HepG2 (cell line): ENCODE measurements around the gene AFF2. TPM values are rescaled to one million over a fixed set of nuclear protein-coding genes. Genes with fewer than 3 reads are reported as not detected.

Experiments
- ATAC-seq: fragments of 200-7000 bp; cut with Tn5 transposase; 3 replicates; pipeline ENCODE4 v1.9.1; 2020; ENCODE audit warnings: mild to moderate bottlenecking, moderate library complexity
- BruUV-seq: library from RNA; stranded (reverse); fragments of 400-500 nt; replicated peaks from 2 replicates; lab custom pipeline; 2021; lab: Mats Ljungman, UMichigan
- CTCF ChIA-PET: fragments of 300-600 bp; formaldehyde crosslinking; extraction: SDS; loops from one replicate; lab custom pipeline; 2021; ENCODE audit warnings: low total read pairs, inconsistent platforms, low intra/inter-chr PET ratio; lab: Yijun Ruan, JAX
- POLR2A ChIA-PET: fragments of 350-600 bp; sonication (Branson Sonifier 250); formaldehyde crosslinking; loops from one replicate; lab custom pipeline; 2020; ENCODE audit warnings: antibody characterized with exemption, inconsistent platforms; lab: Yijun Ruan, JAX
- DNase-seq: peaks from one replicate; pipeline ENCODE4 v3.0.0-alpha.2; 2015; ENCODE audit warnings: low spot score
- FAIRE-seq: peaks from 3 replicates; lab custom pipeline; 2011; peaks lifted over from hg19 to GRCh38; lab: Jason Lieb, UNC
- H2AFZ ChIP-seq: one replicate; pipeline ENCODE4 v1.6.1; 2011; ENCODE audit warnings: low read length, inconsistent platforms
- H3K27ac ChIP-seq: fragments of 300-600 bp; 3 replicates; pipeline ENCODE4 v1.8.0; 2011; ENCODE audit warnings: mixed run types, mild to moderate bottlenecking, mixed read lengths, low read length, inconsistent platforms; ENCODE audit not compliant: insufficient read depth; ENCODE audit errors: extremely low read length
- H3K27me3 ChIP-seq, 2 experiments: fragments of 200-600 bp in 1 of 2; 2 replicates in 1 of 2; 3 replicates in 1 of 2; pipeline versions ENCODE4 v1.6.0 to v1.8.0; 2011; ENCODE audit warnings: low read length in 2 of 2, mild to moderate bottlenecking in 2 of 2, moderate library complexity in 2 of 2, inconsistent platforms in 1 of 2; ENCODE audit not compliant: insufficient read depth in 2 of 2, control insufficient read depth in 1 of 2
- H3K36me3 ChIP-seq, 2 experiments: fragments of 200-600 bp in 1 of 2; replicated peaks in 1 of 2; 2 replicates in 1 of 2; 3 replicates in 1 of 2; pipeline versions ENCODE4 v1.5.1 to v1.8.0; 2011; ENCODE audit warnings: low read length in 2 of 2, inconsistent platforms in 1 of 2; ENCODE audit not compliant: insufficient read depth in 2 of 2, control insufficient read depth in 1 of 2
- H3K4me1 ChIP-seq: 2 replicates; pipeline ENCODE4 v1.5.1; 2012; ENCODE audit warnings: low read length, inconsistent platforms; ENCODE audit not compliant: insufficient read depth
- H3K4me2 ChIP-seq: 2 replicates; pipeline ENCODE4 v1.6.0; 2011; ENCODE audit warnings: low read depth, low read length, inconsistent platforms
- H3K4me3 ChIP-seq, 3 experiments: fragments of 200-600 bp in 1 of 3; sonication (generic), shearing (Covaris generic) in 1 of 3; replicated peaks in 1 of 3; 2 replicates each; pipeline ENCODE4 v1.5.1; 2011 to 2016; ENCODE audit warnings: low read length in 3 of 3, inconsistent platforms in 2 of 3, low read depth in 2 of 3, mild to moderate bottlenecking in 2 of 3, control low read depth in 1 of 3, mixed read lengths in 1 of 3; ENCODE audit not compliant: insufficient read depth in 1 of 3
- H3K79me2 ChIP-seq: one replicate; pipeline ENCODE4 v1.6.1; 2011; ENCODE audit warnings: low read length, inconsistent platforms; ENCODE audit not compliant: insufficient read depth
- H3K9ac ChIP-seq: 2 replicates; pipeline ENCODE4 v1.6.0; 2011; ENCODE audit warnings: mild to moderate bottlenecking, low read depth, low read length, inconsistent platforms; ENCODE audit not compliant: insufficient read depth
- H3K9me3 ChIP-seq: 2 replicates; pipeline ENCODE4 v1.5.1; 2012; ENCODE audit warnings: mild to moderate bottlenecking, low read length
- H4K20me1 ChIP-seq: 2 replicates; pipeline ENCODE4 v1.6.0; 2011; ENCODE audit warnings: inconsistent platforms, mild to moderate bottlenecking, low read length, moderate library complexity; ENCODE audit not compliant: insufficient read depth
- EP300 ChIP-seq, 3 experiments: sonication (generic) in 1 of 3; formaldehyde crosslinking in 1 of 3; IDR thresholded peaks; 2 replicates each; pipeline versions ENCODE4 v1.5.1 to v1.6.1; 2011 to 2020; ENCODE audit warnings: low read depth in 2 of 3, low read length in 2 of 3, borderline replicate concordance in 1 of 3, improper control_type of control experiment in 1 of 3, mild to moderate bottlenecking in 1 of 3, missing genetic modification reagents in 1 of 3, moderate library complexity in 1 of 3
- MAFG ChIP-seq: sonication (generic); formaldehyde crosslinking; IDR thresholded peaks from 2 replicates; pipeline ENCODE4 v1.5.1; 2020; ENCODE audit warnings: mild to moderate bottlenecking, missing genetic modification reagents
- MED13 ChIP-seq: sonication (generic); formaldehyde crosslinking; IDR thresholded peaks from 2 replicates; pipeline ENCODE4 v1.5.0; 2020; ENCODE audit warnings: missing genetic modification reagents
- STAG1 ChIP-seq: sonication (generic); formaldehyde crosslinking; IDR thresholded peaks from 2 replicates; pipeline ENCODE4 v1.4.0; 2020; ENCODE audit warnings: missing genetic modification reagents
- ZKSCAN8 ChIP-seq: IDR thresholded peaks from 2 replicates; pipeline ENCODE4 v1.6.1; 2016; ENCODE audit warnings: borderline replicate concordance, missing genetic modification reagents, missing compliant biosample characterization
- ZNF121 ChIP-seq: sonication (generic); formaldehyde crosslinking; IDR thresholded peaks from 2 replicates; pipeline ENCODE4 v1.5.0; 2020; ENCODE audit warnings: mild to moderate bottlenecking, missing genetic modification reagents
- ZNF136 ChIP-seq: sonication (generic); formaldehyde crosslinking; IDR thresholded peaks from 2 replicates; pipeline ENCODE4 v1.8.1; 2022; ENCODE audit warnings: low read depth, mild to moderate bottlenecking, moderate library complexity, missing genetic modification reagents
- ZNF546 ChIP-seq: sonication (generic); formaldehyde crosslinking; conservative IDR thresholded peaks from 2 replicates; pipeline ENCODE4 v1.8.1; 2023; ENCODE audit warnings: mild to moderate bottlenecking, missing genetic modification reagents
- ZNF547 ChIP-seq: sonication (generic); formaldehyde crosslinking; IDR thresholded peaks from 2 replicates; pipeline ENCODE4 v1.5.1; 2020; ENCODE audit warnings: mild to moderate bottlenecking, missing genetic modification reagents
- ZNF569 ChIP-seq: sonication (generic); formaldehyde crosslinking; IDR thresholded peaks from 2 replicates; pipeline ENCODE4 v1.5.0; 2020; ENCODE audit warnings: mild to moderate bottlenecking, missing genetic modification reagents, moderate library complexity, borderline replicate concordance
- WGBS: methylation state at CpG from one replicate; pipeline ENCODE4 v1.1.6; 2017; ENCODE audit warnings: low lambda C conversion rate; 5-methylcytosine and 5-hydroxymethylcytosine counted together
- in situ Hi-C: cut with HindIII; loops from 2 replicates; pipeline ENCODE4 v1.10.0; 2017; ENCODE audit warnings: low pct_unique_long_range_greater_than_20kb; ENCODE audit not compliant: extremely low pct_ligation_motif_present
- intact Hi-C: fragments of 100-400 bp; cut with micrococcal nuclease; formaldehyde crosslinking; loops from one replicate; pipeline ENCODE4 v1.10.0; 2022; ENCODE audit not compliant: unreplicated experiment
- polyA plus RNA-seq, 8 experiments: library from polyadenylated mRNA; depleted of rRNA in 3 of 8; stranded (reverse) in 7 of 8; unstranded in 1 of 8; fragments of >200 nt; fragmentation: Illumina TruSeq in 4 of 8; extraction: Trizol in 4 of 8; gene quantifications; 2 replicates each; pipeline versions ENCODE4 v1.2.1 to v1.2.3, GENCODE V29; 2011 to 2016; ENCODE audit warnings: low read depth in 4 of 8, missing spikeins in 1 of 8, mixed read lengths in 1 of 8; ENCODE audit not compliant: insufficient read depth in 1 of 8
- total RNA-seq, 5 experiments: library from RNA; depleted of rRNA; stranded (reverse); fragments of >200 nt; fragmentation: Illumina TruSeq; extraction: Trizol; gene quantifications; 2 replicates each; pipeline ENCODE4 v1.2.3, GENCODE V29; 2016; ENCODE audit warnings: low read depth in 1 of 5
- TF ChIP-seq, protein P1 (sequence below): IDR thresholded peaks from 2 replicates; pipeline ENCODE4 v1.6.1; 2018; ENCODE audit warnings: missing genetic modification reagents
- TF ChIP-seq, protein P2 (sequence below): sonication (generic); formaldehyde crosslinking; IDR thresholded peaks from 2 replicates; pipeline ENCODE4; 2020; ENCODE audit warnings: missing genetic modification reagents, mild to moderate bottlenecking, borderline replicate concordance
- TF ChIP-seq, protein P3 (sequence below): sonication (generic); formaldehyde crosslinking; IDR thresholded peaks from 2 replicates; pipeline ENCODE4 v1.4.0; 2020; ENCODE audit warnings: missing genetic modification reagents

The AFF2 gene
- total and polyA plus RNA-seq, 2 of the 13 experiments (the other 11 are each of a cell fraction or from before 2014, with no cell fraction given): not detected

DNA sequence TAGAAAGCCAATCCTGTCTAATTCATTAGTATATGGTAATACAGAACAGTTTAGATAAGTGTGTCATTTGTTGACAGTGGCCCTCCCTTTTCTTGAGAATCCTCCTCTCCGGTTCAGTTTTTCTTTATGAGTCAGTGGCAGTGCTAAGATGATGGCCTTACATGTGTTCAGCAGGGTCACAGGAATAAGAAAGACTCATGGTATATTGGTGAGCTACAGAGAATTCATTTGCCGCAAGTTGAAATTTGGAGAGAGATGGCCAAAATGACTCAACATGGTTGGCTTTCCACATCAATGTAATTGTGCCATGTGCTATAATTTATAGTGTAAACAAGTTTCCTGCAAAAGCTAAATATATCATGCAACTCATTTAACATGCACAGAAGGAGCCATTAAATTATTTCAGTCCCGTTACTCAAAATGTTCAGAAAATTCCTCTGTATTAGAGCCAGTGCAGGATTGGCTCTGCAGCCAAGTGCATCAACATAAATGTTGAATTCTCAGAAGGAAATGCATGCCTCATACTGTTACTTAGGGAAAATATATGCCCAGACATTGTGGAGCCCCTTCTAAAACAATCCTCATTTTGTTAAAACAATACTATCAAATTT lies 374.3 kb downstream of the AFF2 start:
- CTCF ChIA-PET: no interaction called here
- DNase-seq: no peak
- Histone ChIP-seq H3K79me2 (no peaks in the 10 kb centered on the region), H3K4me2 (no peak overlapping the region), H3K27ac (no peak overlapping the region), H4K20me1 (no peaks in the 10 kb centered on the region), H3K9ac (no peak overlapping the region), H3K9me3 (no peaks in the 10 kb centered on the region), H3K27me3 (no peaks in the 10 kb centered on the region), H3K36me3 (no peaks in the 10 kb centered on the region), H2AFZ (no peak overlapping the region), H3K4me1 (no peaks in the 10 kb centered on the region), H3K4me3 (no peak overlapping the region)
- POLR2A ChIA-PET: no interaction called here
- TF ChIP-seq, protein P1, sequence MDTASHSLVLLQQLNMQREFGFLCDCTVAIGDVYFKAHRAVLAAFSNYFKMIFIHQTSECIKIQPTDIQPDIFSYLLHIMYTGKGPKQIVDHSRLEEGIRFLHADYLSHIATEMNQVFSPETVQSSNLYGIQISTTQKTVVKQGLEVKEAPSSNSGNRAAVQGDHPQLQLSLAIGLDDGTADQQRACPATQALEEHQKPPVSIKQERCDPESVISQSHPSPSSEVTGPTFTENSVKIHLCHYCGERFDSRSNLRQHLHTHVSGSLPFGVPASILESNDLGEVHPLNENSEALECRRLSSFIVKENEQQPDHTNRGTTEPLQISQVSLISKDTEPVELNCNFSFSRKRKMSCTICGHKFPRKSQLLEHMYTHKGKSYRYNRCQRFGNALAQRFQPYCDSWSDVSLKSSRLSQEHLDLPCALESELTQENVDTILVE (CRISPR knock-in tag): no peak
- TF ChIP-seq STAG1 (CRISPR knock-in tag): no peak
- no peak for ATAC-seq
- intact Hi-C loops (no loop called here), in situ Hi-C loops (no loop called here)
- BruUV-seq: no TSS peak
- FAIRE-seq: no peak
- WGBS: 0% methylated on average over 2 of the region's 3 CpGs

DNA sequence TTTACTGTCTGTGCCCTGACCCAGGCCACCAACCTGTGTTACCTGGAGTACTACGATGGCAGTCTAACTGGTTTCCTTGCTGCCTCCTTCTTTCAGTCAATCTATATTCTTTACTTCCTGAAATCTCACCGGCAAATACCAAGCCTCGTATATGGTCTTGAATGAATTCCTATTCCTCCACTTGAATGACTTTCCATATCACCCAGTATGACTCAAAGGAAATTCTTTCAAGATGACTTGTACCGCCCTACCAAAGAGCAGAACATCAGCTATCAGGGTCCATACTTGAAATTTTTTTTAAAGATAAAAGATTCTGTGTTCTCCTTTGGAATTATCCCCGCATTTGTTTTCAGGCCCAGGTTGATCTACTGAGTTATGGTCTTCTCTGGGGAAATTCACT lies 378.0 kb downstream of the AFF2 start:
- 0% methylated on average over 5 of the region's 5 CpGs for WGBS
- Histone ChIP-seq H4K20me1 (no peaks in the 10 kb centered on the region), H3K36me3 (no peaks in the 10 kb centered on the region), H2AFZ (no peak overlapping the region), H3K27me3 (no peaks in the 10 kb centered on the region), H3K4me3 (no peak overlapping the region), H3K9me3 (no peaks in the 10 kb centered on the region), H3K27ac (no peak overlapping the region), H3K4me2 (no peak overlapping the region), H3K4me1 (no peaks in the 10 kb centered on the region), H3K79me2 (no peaks in the 10 kb centered on the region), H3K9ac (no peak overlapping the region)
- ChIA-PET POLR2A (no interaction called here), CTCF (no interaction called here)
- ATAC-seq (no peak), FAIRE-seq (no peak), DNase-seq (no peak)
- no TSS peak for BruUV-seq
- intact Hi-C loops (no loop called here), in situ Hi-C loops (no loop called here)
- TF ChIP-seq ZKSCAN8 (CRISPR knock-in tag) (no peak), ZNF121 (CRISPR knock-in tag) (no peak), ZNF547 (CRISPR knock-in tag) (no peak), MAFG (CRISPR knock-in tag) (no peak), MED13 (CRISPR knock-in tag) (no peak), ZNF546 (no peak), EP300 (IDR thresholded peaks at IDR 0.05; ENCODE audit: low read depth in 2 of 2, low read length in 2 of 2) (no peak), EP300 (CRISPR knock-in tag; IDR thresholded peaks at IDR 0.05; ENCODE audit: borderline replicate concordance) (no peak), ZNF136 (CRISPR knock-in tag) (no peak), ZNF569 (CRISPR knock-in tag) (no peak)
- TF ChIP-seq, protein P2, sequence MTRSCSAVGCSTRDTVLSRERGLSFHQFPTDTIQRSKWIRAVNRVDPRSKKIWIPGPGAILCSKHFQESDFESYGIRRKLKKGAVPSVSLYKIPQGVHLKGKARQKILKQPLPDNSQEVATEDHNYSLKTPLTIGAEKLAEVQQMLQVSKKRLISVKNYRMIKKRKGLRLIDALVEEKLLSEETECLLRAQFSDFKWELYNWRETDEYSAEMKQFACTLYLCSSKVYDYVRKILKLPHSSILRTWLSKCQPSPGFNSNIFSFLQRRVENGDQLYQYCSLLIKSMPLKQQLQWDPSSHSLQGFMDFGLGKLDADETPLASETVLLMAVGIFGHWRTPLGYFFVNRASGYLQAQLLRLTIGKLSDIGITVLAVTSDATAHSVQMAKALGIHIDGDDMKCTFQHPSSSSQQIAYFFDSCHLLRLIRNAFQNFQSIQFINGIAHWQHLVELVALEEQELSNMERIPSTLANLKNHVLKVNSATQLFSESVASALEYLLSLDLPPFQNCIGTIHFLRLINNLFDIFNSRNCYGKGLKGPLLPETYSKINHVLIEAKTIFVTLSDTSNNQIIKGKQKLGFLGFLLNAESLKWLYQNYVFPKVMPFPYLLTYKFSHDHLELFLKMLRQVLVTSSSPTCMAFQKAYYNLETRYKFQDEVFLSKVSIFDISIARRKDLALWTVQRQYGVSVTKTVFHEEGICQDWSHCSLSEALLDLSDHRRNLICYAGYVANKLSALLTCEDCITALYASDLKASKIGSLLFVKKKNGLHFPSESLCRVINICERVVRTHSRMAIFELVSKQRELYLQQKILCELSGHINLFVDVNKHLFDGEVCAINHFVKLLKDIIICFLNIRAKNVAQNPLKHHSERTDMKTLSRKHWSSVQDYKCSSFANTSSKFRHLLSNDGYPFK (CRISPR knock-in tag): no peak
- TF ChIP-seq, protein P3, sequence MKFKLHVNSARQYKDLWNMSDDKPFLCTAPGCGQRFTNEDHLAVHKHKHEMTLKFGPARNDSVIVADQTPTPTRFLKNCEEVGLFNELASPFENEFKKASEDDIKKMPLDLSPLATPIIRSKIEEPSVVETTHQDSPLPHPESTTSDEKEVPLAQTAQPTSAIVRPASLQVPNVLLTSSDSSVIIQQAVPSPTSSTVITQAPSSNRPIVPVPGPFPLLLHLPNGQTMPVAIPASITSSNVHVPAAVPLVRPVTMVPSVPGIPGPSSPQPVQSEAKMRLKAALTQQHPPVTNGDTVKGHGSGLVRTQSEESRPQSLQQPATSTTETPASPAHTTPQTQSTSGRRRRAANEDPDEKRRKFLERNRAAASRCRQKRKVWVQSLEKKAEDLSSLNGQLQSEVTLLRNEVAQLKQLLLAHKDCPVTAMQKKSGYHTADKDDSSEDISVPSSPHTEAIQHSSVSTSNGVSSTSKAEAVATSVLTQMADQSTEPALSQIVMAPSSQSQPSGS (CRISPR knock-in tag): no peak
